B cell (primary cell): Measurements from ENCODE around the gene SUSD3. TPM values are rescaled to one million over a fixed set of nuclear protein-coding genes. Genes with fewer than 3 reads are reported as not detected.

Source experiments
- ATAC-seq: fragments of 200-7000 bp; cut with Tn5 transposase; one replicate; pipeline ENCODE4 v1.10.0; 2021; ENCODE audit warnings: low read depth, mild to moderate bottlenecking, moderate number of reproducible peaks, moderate library complexity
- CTCF ChIA-PET: fragments of 350-600 bp; sonication (Branson Sonifier 250); formaldehyde crosslinking; loops from one replicate; lab custom pipeline; 2021; ENCODE audit warnings: antibody characterized with exemption, inconsistent platforms; lab: Charles Lee
- POLR2A ChIA-PET: fragments of 350-600 bp; sonication (Branson Sonifier 250); formaldehyde crosslinking; loops from one replicate; lab custom pipeline; 2021; ENCODE audit warnings: antibody characterized with exemption; lab: Charles Lee
- DNase-seq: peaks from one replicate; pipeline ENCODE4 v3.0.0; 2013
- H2AFZ ChIP-seq: 2 replicates; pipeline ENCODE4 v1.6.1; 2012; ENCODE audit warnings: mild to moderate bottlenecking, low read depth, low read length; ENCODE audit not compliant: insufficient read depth, poor library complexity, severe bottlenecking
- H3K27ac ChIP-seq, 2 donors: 1 replicate in 1 of 2; 2 replicates in 1 of 2; pipeline ENCODE4 v1.5.1; 2012 to 2013; ENCODE audit warnings: low read length in 2 of 2, mild to moderate bottlenecking in 2 of 2, moderate library complexity in 1 of 2
- H3K27me3 ChIP-seq, 4 experiments: fragments of 200-600 bp in 1 of 4; sonication (generic) in 1 of 4; replicated peaks in 1 of 4; 1 replicate in 2 of 4; 2 replicates in 2 of 4; pipeline versions ENCODE4 v1.6.1 to v1.7.0; 2013 to 2016; ENCODE audit warnings: low read length in 3 of 4, mild to moderate bottlenecking in 2 of 4, mixed read lengths in 1 of 4, moderate library complexity in 1 of 4; ENCODE audit not compliant: insufficient read depth in 4 of 4, control insufficient read depth in 3 of 4; ENCODE audit errors: control extremely low read depth in 1 of 4
- H3K36me3 ChIP-seq, 2 experiments: replicated peaks in 1 of 2; 1 replicate in 1 of 2; 2 replicates in 1 of 2; pipeline versions ENCODE4 v1.6.1 to v1.7.1; 2013; ENCODE audit warnings: low read length in 1 of 2; ENCODE audit not compliant: insufficient read depth in 2 of 2, control insufficient read depth in 1 of 2; ENCODE audit errors: control extremely low read depth in 1 of 2, extremely low read depth in 1 of 2
- H3K4me1 ChIP-seq, 2 donors: fragments of 200-600 bp in 1 of 2; sonication (generic) in 1 of 2; 1 replicate in 1 of 2; 2 replicates in 1 of 2; pipeline versions ENCODE4 v1.5.1 to v1.6.1; 2013 to 2017; ENCODE audit warnings: low read length in 2 of 2; ENCODE audit not compliant: control insufficient read depth in 2 of 2, insufficient read depth in 2 of 2
- H3K4me2 ChIP-seq: replicated peaks from 2 replicates; pipeline ENCODE3; 2012; ENCODE audit warnings: mild to moderate bottlenecking, low read depth, low read length; ENCODE audit not compliant: poor library complexity, severe bottlenecking
- H3K4me3 ChIP-seq, 5 experiments: fragments of 200-600 bp in 1 of 5; sonication (generic) in 1 of 5; 1 replicate in 3 of 5; 2 replicates in 2 of 5; pipeline versions ENCODE4 v1.5.1 to v1.7.0; 2011 to 2016; ENCODE audit warnings: low read length in 4 of 5, mild to moderate bottlenecking in 4 of 5, low read depth in 2 of 5, control low read depth in 1 of 5, moderate library complexity in 1 of 5; ENCODE audit not compliant: insufficient read depth in 1 of 5; ENCODE audit errors: control extremely low read depth in 1 of 5, extremely low read depth in 1 of 5
- H3K79me2 ChIP-seq: fragments of 200-600 bp; sonication (generic); one replicate; pipeline ENCODE4 v1.6.0; 2016; ENCODE audit warnings: low read length; ENCODE audit not compliant: control insufficient read depth, insufficient read depth
- H3K9ac ChIP-seq: fragments of 200-600 bp; sonication (generic); 2 replicates; pipeline ENCODE4 v1.6.1; 2017; ENCODE audit warnings: mild to moderate bottlenecking, low read length, moderate library complexity
- H3K9me3 ChIP-seq, 3 donors: one replicate each; pipeline versions ENCODE4 v1.6.1 to v1.7.1; 2013; ENCODE audit warnings: low read length in 2 of 3; ENCODE audit not compliant: control insufficient read depth in 2 of 3, insufficient read depth in 1 of 3; ENCODE audit errors: control extremely low read depth in 1 of 3
- H4K20me1 ChIP-seq: 2 replicates; pipeline ENCODE4 v1.6.0; 2012; ENCODE audit warnings: mild to moderate bottlenecking, low read length; ENCODE audit not compliant: insufficient read depth, control insufficient read depth, poor library complexity, severe bottlenecking
- H3K27ac Mint-ChIP-seq: one replicate; pipeline ENCODE4 v1.8.0; 2021; ENCODE audit warnings: mixed read lengths
- H3K27me3 Mint-ChIP-seq: one replicate; pipeline ENCODE4 v1.8.0; 2021; ENCODE audit warnings: mixed read lengths
- H3K4me1 Mint-ChIP-seq: one replicate; pipeline ENCODE4 v1.8.0; 2021; ENCODE audit warnings: mixed read lengths
- H3K4me3 Mint-ChIP-seq: one replicate; pipeline ENCODE4 v1.8.0; 2021; ENCODE audit warnings: mixed read lengths
- H3K9me3 Mint-ChIP-seq: one replicate; pipeline ENCODE4 v1.8.0; 2022; ENCODE audit warnings: mixed read lengths; ENCODE audit not compliant: insufficient read depth
- CTCF ChIP-seq: fragments of 200-600 bp; IDR thresholded peaks from one replicate; pipeline ENCODE4 v1.8.0; 2022; ENCODE audit warnings: antibody characterized with exemption, mild to moderate bottlenecking
- EZH2 ChIP-seq: IDR thresholded peaks from 2 replicates; pipeline ENCODE4 v1.6.1; 2012; ENCODE audit warnings: borderline replicate concordance, low read depth, mild to moderate bottlenecking, moderate library complexity, low read length; ENCODE audit not compliant: insufficient read depth, poor library complexity, severe bottlenecking
- WGBS: methylation state at CpG from one replicate; pipeline ENCODE4 v1.1.5; 2013; ENCODE audit warnings: missing lambda C conversion rate; ENCODE audit not compliant: insufficient coverage; 5-methylcytosine and 5-hydroxymethylcytosine counted together
- intact Hi-C: fragments of 100-400 bp; cut with micrococcal nuclease; formaldehyde crosslinking; loops from one replicate; pipeline ENCODE4 v1.10.0; 2022
- polyA plus RNA-seq: library from polyadenylated mRNA; depleted of rRNA; stranded (reverse); fragments of >200 nt; gene quantifications from 2 replicates; pipeline ENCODE4 v1.2.3, GENCODE V29; 2012
- total RNA-seq, 2 donors: library from RNA; stranded (reverse); fragments of 120-200 nt in 1 of 2; gene quantifications; 1 replicate in 1 of 2; 2 replicates in 1 of 2; pipeline versions ENCODE4 v1.2.3 to v1.2.4, GENCODE V29; 2013 to 2022

SUSD3 gene
- total and polyA plus RNA-seq, 2 donors (not counting 1 experiment from before 2014, with no cell fraction given): 41.0 to 85.0 TPM

- Histone ChIP-seq H3K4me3 (no peak overlapping the region), H3K9ac (no peak overlapping the region), H2AFZ (no peak overlapping the region), H3K4me1 (peaks cover 0 to 4% of the 10 kb centered on the region in 2 donors), H3K27me3 (no peaks in the 10 kb centered on the region), H3K79me2 (no peaks in the 10 kb centered on the region), H3K9me3 (peaks cover 0 to 2% (median 0%) of the 10 kb centered on the region in 3 donors), H4K20me1 (no peaks in the 10 kb centered on the region), H3K4me2 (no peak overlapping the region), H3K27ac (no peak overlapping the region), H3K36me3 (no peaks in the 10 kb centered on the region)
- Mint-ChIP-seq H3K4me3 (no peak overlapping the region), H3K4me1 (peaks cover 9% of the 10 kb centered on the region), H3K27me3 (no peaks in the 10 kb centered on the region), H3K27ac (no peak overlapping the region), H3K9me3 (no peaks in the 10 kb centered on the region)
- no peak for TF ChIP-seq EZH2
- no peak for TF ChIP-seq CTCF
- DNase-seq (no peak), ATAC-seq (no peak)
- CTCF ChIA-PET: interaction anchor here (1.2 kb wide), 1 partner anchor 46 kb away, joined by 5 read pairs; no protein-coding TSS in a partner anchor
- 100% methylated on average over 4 of the region's 4 CpGs for WGBS
- POLR2A ChIA-PET: interaction anchor here (0.6 to 0.7 kb wide), 2 partner anchors 43 to 64 kb away, joined by 6 read pairs; no protein-coding TSS in a partner anchor
- intact Hi-C loops: no loop called here
These were observed 8.3 kb upstream of the SUSD3 start for GRCh38 chr9:93050231-93050630.

GRCh38 chr9:93051680-93052089 is 6.8 kb upstream of the SUSD3 start:
- H3K36me3 ChIP-seq: no peaks in the 10 kb centered on the region
- no peak overlapping the region for H3K4me2 ChIP-seq
- peaks cover 0 to 4% of the 10 kb centered on the region in 2 donors for H3K4me1 ChIP-seq
- ChIA-PET POLR2A (interaction anchor here (1.2 to 1.3 kb wide), 2 partner anchors 9 to 13 kb away, joined by 3 to 5 read pairs; no protein-coding TSS in a partner anchor), CTCF (interaction anchor here (1.3 to 2.3 kb wide), 3 partner anchors 16 to 57 kb away, joined by 3 to 11 read pairs (median 8); no protein-coding TSS in a partner anchor)
- Mint-ChIP-seq H3K27ac (peak overlapping the region; percentile 20), H3K9me3 (no peaks in the 10 kb centered on the region), H3K4me3 (no peak overlapping the region), H3K4me1 (peaks cover 11% of the 10 kb centered on the region), H3K27me3 (no peaks in the 10 kb centered on the region)
- H3K9me3 ChIP-seq: no peaks in the 10 kb centered on the region
- DNase-seq: no peak
- no peak overlapping the region for H3K27ac ChIP-seq
- H3K9ac ChIP-seq: no peak overlapping the region
- no peak overlapping the region for H3K4me3 ChIP-seq
- H3K27me3 ChIP-seq: no peaks in the 10 kb centered on the region
- intact Hi-C loops: no loop called here
- WGBS: 97% methylated on average over 6 of the region's 6 CpGs
- ATAC-seq: no peak
- no peaks in the 10 kb centered on the region for H3K79me2 ChIP-seq
- no peaks in the 10 kb centered on the region for H4K20me1 ChIP-seq
- TF ChIP-seq EZH2 (no peak), CTCF (no peak)
- H2AFZ ChIP-seq: no peak overlapping the region
